H9 (cell line): ENCODE data around the gene ASTN2. TPM values are rescaled to one million over a fixed set of nuclear protein-coding genes. Genes with fewer than 3 reads are reported as not detected.

Source experiments
- DNase-seq: peaks from one replicate; pipeline ENCODE4 v3.0.0-alpha.2; 2017
- H2AFZ ChIP-seq: one replicate; pipeline ENCODE4 v1.6.1; 2013; ENCODE audit warnings: mild to moderate bottlenecking, low read length, control low read depth, moderate library complexity
- H2AK5ac ChIP-seq: 2 replicates; pipeline ENCODE4 v1.6.1; 2013; ENCODE audit warnings: low read length, control low read depth, mixed read lengths; ENCODE audit not compliant: insufficient read length
- H2BK120ac ChIP-seq: one replicate; pipeline ENCODE4 v1.6.1; 2013; ENCODE audit warnings: low read depth, mild to moderate bottlenecking, low read length, control low read depth, inconsistent platforms; ENCODE audit not compliant: poor library complexity, severe bottlenecking
- H2BK12ac ChIP-seq: 2 replicates; pipeline ENCODE4 v1.6.1; 2013; ENCODE audit warnings: low read length, control low read depth, mixed read lengths, low read depth; ENCODE audit not compliant: insufficient read length
- H2BK15ac ChIP-seq: 2 replicates; pipeline ENCODE4 v1.6.1; 2013; ENCODE audit warnings: low read depth, low read length, control low read depth
- H2BK20ac ChIP-seq: one replicate; pipeline ENCODE4 v1.6.1; 2013; ENCODE audit warnings: low read depth, mild to moderate bottlenecking, low read length, control low read depth, inconsistent platforms; ENCODE audit not compliant: poor library complexity, severe bottlenecking
- H2BK5ac ChIP-seq: 2 replicates; pipeline ENCODE4 v1.6.1; 2013; ENCODE audit warnings: low read length, control low read depth, mixed read lengths; ENCODE audit not compliant: insufficient read length
- H3K14ac ChIP-seq: 2 replicates; pipeline ENCODE4 v1.6.1; 2013; ENCODE audit warnings: low read length, control low read depth; ENCODE audit not compliant: insufficient read depth
- H3K18ac ChIP-seq: 2 replicates; pipeline ENCODE4 v1.6.1; 2013; ENCODE audit warnings: low read depth, mild to moderate bottlenecking, mixed read lengths, low read length, control low read depth; ENCODE audit not compliant: insufficient read length
- H3K23ac ChIP-seq: 2 replicates; pipeline ENCODE4 v1.6.1; 2013; ENCODE audit warnings: low read length, control low read depth, mixed read lengths, low read depth; ENCODE audit not compliant: insufficient read length
- H3K23me2 ChIP-seq: 2 replicates; pipeline ENCODE4 v1.6.1; 2013; ENCODE audit warnings: low read depth, mild to moderate bottlenecking, mixed read lengths, low read length, control low read depth; ENCODE audit not compliant: insufficient read length, poor library complexity, severe bottlenecking
- H3K27ac ChIP-seq: 2 replicates; pipeline ENCODE4 v1.5.1; 2013; ENCODE audit warnings: low read length, control low read depth, mixed read lengths, low read depth; ENCODE audit not compliant: insufficient read length
- H3K27me3 ChIP-seq: 2 replicates; pipeline ENCODE4 v1.6.1; 2013; ENCODE audit warnings: low read length, control low read depth, inconsistent platforms; ENCODE audit not compliant: insufficient read depth
- H3K4ac ChIP-seq: 2 replicates; pipeline ENCODE4 v1.6.1; 2013; ENCODE audit warnings: low read depth, mild to moderate bottlenecking, control low read depth, inconsistent platforms, low read length, moderate library complexity
- H3K4me1 ChIP-seq: 2 replicates; pipeline ENCODE4 v1.6.1; 2013; ENCODE audit warnings: low read length, control low read depth, inconsistent platforms; ENCODE audit not compliant: insufficient read depth
- H3K4me2 ChIP-seq: 2 replicates; pipeline ENCODE4 v1.6.1; 2013; ENCODE audit warnings: low read length, control low read depth, mixed read lengths; ENCODE audit not compliant: insufficient read length, insufficient read depth
- H3K56ac ChIP-seq: 2 replicates; pipeline ENCODE4 v1.6.1; 2013; ENCODE audit warnings: low read depth, mild to moderate bottlenecking, mixed read lengths, low read length, control low read depth; ENCODE audit not compliant: insufficient read length
- H3K79me1 ChIP-seq: 2 replicates; pipeline ENCODE4 v1.6.1; 2013; ENCODE audit warnings: low read depth, mild to moderate bottlenecking, moderate library complexity, low read length, control low read depth, inconsistent platforms; ENCODE audit not compliant: insufficient read depth, poor library complexity, severe bottlenecking
- H3K79me2 ChIP-seq: 2 replicates; pipeline ENCODE4 v1.6.1; 2013; ENCODE audit warnings: low read length, control low read depth, inconsistent platforms; ENCODE audit not compliant: insufficient read depth
- H3K9ac ChIP-seq: 2 replicates; pipeline ENCODE4 v1.6.1; 2013; ENCODE audit warnings: low read length, control low read depth, mixed read lengths; ENCODE audit not compliant: insufficient read length; ENCODE audit errors: extremely low read depth
- H3K9me3 ChIP-seq: one replicate; pipeline ENCODE4 v1.6.1; 2013; ENCODE audit warnings: low read depth, low read length, inconsistent platforms; ENCODE audit not compliant: control insufficient read depth
- H3T11ph ChIP-seq: one replicate; pipeline ENCODE4 v1.6.1; 2013; ENCODE audit warnings: mild to moderate bottlenecking, low read length, control low read depth, inconsistent platforms
- H4K20me1 ChIP-seq: one replicate; pipeline ENCODE4 v1.6.1; 2013; ENCODE audit not compliant: control insufficient read depth, insufficient read length, insufficient read depth
- H4K5ac ChIP-seq: 2 replicates; pipeline ENCODE4 v1.6.1; 2013; ENCODE audit warnings: low read depth, mild to moderate bottlenecking, mixed read lengths, low read length, control low read depth; ENCODE audit not compliant: insufficient read length
- H4K8ac ChIP-seq: replicated peaks from 2 replicates; pipeline ENCODE4 v1.6.1; 2013; ENCODE audit warnings: low read length, control low read depth, mixed read lengths, low read depth; ENCODE audit not compliant: insufficient read length
- H4K91ac ChIP-seq: 2 replicates; pipeline ENCODE4 v1.6.1; 2013; ENCODE audit warnings: low read depth, mild to moderate bottlenecking, moderate library complexity, mixed read lengths, low read length, control low read depth; ENCODE audit not compliant: insufficient read length
- H3K27ac Mint-ChIP-seq, 3 experiments: 2 replicates in 2 of 3; 3 replicates in 1 of 3; pipeline ENCODE4 v1.8.0; 2020 to 2021; ENCODE audit warnings: mixed read lengths in 3 of 3, mild to moderate bottlenecking in 1 of 3, moderate library complexity in 1 of 3
- H3K27me3 Mint-ChIP-seq: 2 replicates; pipeline ENCODE4 v1.8.0; 2021; ENCODE audit warnings: low read depth, mild to moderate bottlenecking, moderate library complexity, mixed read lengths
- H3K36me3 Mint-ChIP-seq, 3 experiments: 2 replicates in 2 of 3; 3 replicates in 1 of 3; pipeline ENCODE4 v1.8.0; 2020 to 2021; ENCODE audit warnings: low read depth in 3 of 3, mixed read lengths in 3 of 3; ENCODE audit not compliant: insufficient read depth in 1 of 3
- H3K4me1 Mint-ChIP-seq, 2 experiments: 2 replicates each; pipeline ENCODE4 v1.8.0; 2020; ENCODE audit warnings: mixed read lengths in 2 of 2
- H3K4me3 Mint-ChIP-seq, 2 experiments: 2 replicates in 1 of 2; 3 replicates in 1 of 2; pipeline ENCODE4 v1.8.0; 2020 to 2021; ENCODE audit warnings: mild to moderate bottlenecking in 2 of 2, mixed read lengths in 2 of 2, moderate library complexity in 1 of 2
- H3K9me3 Mint-ChIP-seq, 2 experiments: 2 replicates in 1 of 2; 3 replicates in 1 of 2; pipeline ENCODE4 v1.8.0; 2020; ENCODE audit warnings: mild to moderate bottlenecking in 2 of 2, mixed read lengths in 2 of 2, moderate library complexity in 1 of 2
- total RNA-seq: library from RNA; stranded (reverse); gene quantifications from 2 replicates; pipeline ENCODE4 v1.2.1, GENCODE V29; 2021
- TF ChIP-seq, protein P1 (sequence below): fragments of 200-600 bp; sonication (generic); conservative IDR thresholded peaks from 3 replicates; pipeline ENCODE4 v1.8.0; 2021; ENCODE audit warnings: antibody characterized with exemption, mild to moderate bottlenecking

ASTN2 gene
- total RNA-seq, 1 experiment from 2014 or later: 9.7 TPM

DNA sequence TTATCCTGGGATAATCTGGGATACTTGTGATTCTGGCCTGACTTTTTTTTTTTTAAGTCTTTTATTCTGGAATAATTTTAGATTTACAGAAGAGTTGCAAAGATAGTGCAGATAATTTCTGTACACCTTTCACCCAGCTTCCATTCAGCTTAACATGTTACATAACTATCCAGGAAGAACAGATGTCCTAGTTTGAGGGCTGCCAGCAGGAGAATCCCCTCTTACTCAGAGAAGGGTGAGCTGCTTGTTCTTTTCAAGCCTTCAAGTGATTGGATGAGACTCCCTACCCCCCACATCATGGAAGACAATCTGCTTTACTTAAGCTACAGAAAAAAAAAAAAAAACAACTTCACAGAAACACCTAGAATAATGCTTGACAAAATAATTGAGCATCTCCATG is 473.6 kb downstream of the ASTN2 start:
- Histone ChIP-seq H2AK5ac (no peak overlapping the region), H3K4ac (no peak overlapping the region), H2BK5ac (no peak overlapping the region), H3K56ac (no peak overlapping the region), H4K8ac (no peak overlapping the region), H2BK120ac (no peak overlapping the region), H3K27me3 (no peaks in the 10 kb centered on the region), H2BK12ac (no peak overlapping the region), H4K5ac (no peak overlapping the region), H2BK15ac (no peak overlapping the region), H3K27ac (no peak overlapping the region), H4K91ac (no peak overlapping the region), H4K20me1 (no peaks in the 10 kb centered on the region), H3K79me2 (no peaks in the 10 kb centered on the region), H2BK20ac (no peak overlapping the region), H3K23ac (no peak overlapping the region), H3K18ac (no peak overlapping the region), H3K14ac (no peak overlapping the region), H2AFZ (no peak overlapping the region), H3K79me1 (no peaks in the 10 kb centered on the region), H3T11ph (no peak overlapping the region), H3K4me1 (peaks cover 6% of the 10 kb centered on the region; the same call in 1 of the 2 replicates), H3K23me2 (no peaks in the 10 kb centered on the region), H3K9me3 (no peaks in the 10 kb centered on the region), H3K4me2 (no peak overlapping the region), H3K9ac (no peak overlapping the region)
- Mint-ChIP-seq H3K27ac (peak overlapping the region in 1 of 3 experiments; percentile 49; a peak in 1 of 7 replicates), H3K9me3 (no peaks in the 10 kb centered on the region; a peak in 1 of 5 replicates), H3K36me3 (no peaks in the 10 kb centered on the region; a peak in 1 of 7 replicates), H3K4me3 (no peak overlapping the region), H3K27me3 (no peaks in the 10 kb centered on the region), H3K4me1 (peaks cover 15 to 18% of the 10 kb centered on the region in 2 experiments)
- no peak for DNase-seq
- TF ChIP-seq, protein P1, sequence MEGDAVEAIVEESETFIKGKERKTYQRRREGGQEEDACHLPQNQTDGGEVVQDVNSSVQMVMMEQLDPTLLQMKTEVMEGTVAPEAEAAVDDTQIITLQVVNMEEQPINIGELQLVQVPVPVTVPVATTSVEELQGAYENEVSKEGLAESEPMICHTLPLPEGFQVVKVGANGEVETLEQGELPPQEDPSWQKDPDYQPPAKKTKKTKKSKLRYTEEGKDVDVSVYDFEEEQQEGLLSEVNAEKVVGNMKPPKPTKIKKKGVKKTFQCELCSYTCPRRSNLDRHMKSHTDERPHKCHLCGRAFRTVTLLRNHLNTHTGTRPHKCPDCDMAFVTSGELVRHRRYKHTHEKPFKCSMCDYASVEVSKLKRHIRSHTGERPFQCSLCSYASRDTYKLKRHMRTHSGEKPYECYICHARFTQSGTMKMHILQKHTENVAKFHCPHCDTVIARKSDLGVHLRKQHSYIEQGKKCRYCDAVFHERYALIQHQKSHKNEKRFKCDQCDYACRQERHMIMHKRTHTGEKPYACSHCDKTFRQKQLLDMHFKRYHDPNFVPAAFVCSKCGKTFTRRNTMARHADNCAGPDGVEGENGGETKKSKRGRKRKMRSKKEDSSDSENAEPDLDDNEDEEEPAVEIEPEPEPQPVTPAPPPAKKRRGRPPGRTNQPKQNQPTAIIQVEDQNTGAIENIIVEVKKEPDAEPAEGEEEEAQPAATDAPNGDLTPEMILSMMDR: no peak
